NCI-H1092 (cell line): Measurements from ENCODE around the gene TNFRSF21.
"Not testable (repeated sequence)": the region's sequence is repeated elsewhere in the genome, so short reads cannot be mapped to it uniquely, and the experiment has no call there.

ENCODE experiments used
- DNase-seq: peaks from one replicate; lab custom pipeline; 2025; lab: John Stamatoyannopoulos, UW

The TNFRSF21 gene

GRCh38 chr6:47323321-47323720 lies 13.6 kb upstream of the TNFRSF21 start:
- DNase-seq, result no peak

- no peak for DNase-seq
Observed at GRCh38 chr6:47321577-47321976, 11.9 kb upstream of the TNFRSF21 start.

GRCh38 chr6:47319867-47320266 lies 10.2 kb upstream of the TNFRSF21 start:
- DNase-seq, result no peak

- no peak for DNase-seq
Observed at GRCh38 chr6:47319382-47319781, 9.7 kb upstream of the TNFRSF21 start.

- no peak for DNase-seq
Observed at GRCh38 chr6:47318236-47318989, 8.7 kb upstream of the TNFRSF21 start.

- not testable (repeated sequence) for DNase-seq
Observed at GRCh38 chr6:47315181-47315580, 5.5 kb upstream of the TNFRSF21 start.

GRCh38 chr6:47310131-47310480 lies 401 bp upstream of the TNFRSF21 start:
- DNase-seq, result no peak

GRCh38 chr6:47308552-47309290 lies 984 bp downstream of the TNFRSF21 start:
- no peak for DNase-seq

- no peak for DNase-seq
Observed at GRCh38 chr6:47308198-47308517, 1.5 kb downstream of the TNFRSF21 start.

- DNase-seq, result no peak
Observed at GRCh38 chr6:47307362-47308197, 2.1 kb downstream of the TNFRSF21 start.

GRCh38 chr6:47306887-47307286 lies 2.8 kb downstream of the TNFRSF21 start:
- DNase-seq, result no peak

GRCh38 chr6:47303861-47304260 lies 5.8 kb downstream of the TNFRSF21 start:
- no peak for DNase-seq

GRCh38 chr6:47303342-47303741 lies 6.4 kb downstream of the TNFRSF21 start:
- DNase-seq, result no peak

GRCh38 chr6:47302043-47302442 lies 7.7 kb downstream of the TNFRSF21 start:
- DNase-seq, result no peak

GRCh38 chr6:47301441-47301840 lies 8.3 kb downstream of the TNFRSF21 start:
- DNase-seq, result no peak

GRCh38 chr6:47300417-47300816 lies 9.3 kb downstream of the TNFRSF21 start:
- no peak for DNase-seq

- no peak for DNase-seq
Observed at GRCh38 chr6:47299965-47300364, 9.7 kb downstream of the TNFRSF21 start.

GRCh38 chr6:47298475-47298874 lies 11.2 kb downstream of the TNFRSF21 start:
- DNase-seq, result no peak

- no peak for DNase-seq
Observed at GRCh38 chr6:47294990-47295389, 14.7 kb downstream of the TNFRSF21 start.

GRCh38 chr6:47292944-47293343 lies 16.8 kb downstream of the TNFRSF21 start:
- no peak for DNase-seq

GRCh38 chr6:47292027-47292426 lies 17.7 kb downstream of the TNFRSF21 start:
- no peak for DNase-seq

GRCh38 chr6:47290124-47290834 lies 19.4 kb downstream of the TNFRSF21 start:
- no peak for DNase-seq
